ENCODE results near the gene TMPRSS2. TPM values are rescaled to one million over a fixed set of nuclear protein-coding genes. Genes with fewer than 3 reads are reported as not detected.
"Not testable (repeated sequence)": the region's sequence is repeated elsewhere in the genome, so short reads cannot be mapped to it uniquely, and the experiment has no call there.

The TMPRSS2 gene
- total RNA-seq, 2 donors from 2014 or later, result not detected

DNA sequence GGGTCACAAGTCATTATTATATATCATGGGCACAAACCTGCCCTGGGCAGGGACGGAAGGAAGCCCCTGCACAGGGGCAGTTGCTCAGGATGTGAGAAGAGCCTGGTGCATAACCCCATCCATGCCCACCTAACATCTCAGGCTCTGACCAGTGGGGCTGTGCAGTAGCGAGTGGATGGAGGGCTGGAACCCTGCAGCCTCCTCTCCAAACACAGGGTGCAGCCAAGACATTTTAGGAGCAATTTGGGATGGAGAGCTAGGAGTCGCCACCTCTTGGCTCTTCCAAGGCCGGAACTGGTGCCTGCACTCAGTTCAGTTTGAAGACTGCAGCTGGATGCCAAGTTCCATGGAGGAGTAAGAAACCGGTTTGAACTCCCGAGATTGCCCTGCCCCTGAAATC, 79.1 kb downstream of the TMPRSS2 start:
- ATAC-seq (no peak), DNase-seq (ENCODE audit: low spot score in 2 of 2) (no peak)
- H3K27ac Mint-ChIP-seq, result peak overlapping the region in 1 of 2 donors; percentile 94
- peaks cover 10 to 71% of the 10 kb centered on the region in 2 donors for H3K36me3 Mint-ChIP-seq
- no peaks in the 10 kb centered on the region for H3K9me3 Mint-ChIP-seq

DNA sequence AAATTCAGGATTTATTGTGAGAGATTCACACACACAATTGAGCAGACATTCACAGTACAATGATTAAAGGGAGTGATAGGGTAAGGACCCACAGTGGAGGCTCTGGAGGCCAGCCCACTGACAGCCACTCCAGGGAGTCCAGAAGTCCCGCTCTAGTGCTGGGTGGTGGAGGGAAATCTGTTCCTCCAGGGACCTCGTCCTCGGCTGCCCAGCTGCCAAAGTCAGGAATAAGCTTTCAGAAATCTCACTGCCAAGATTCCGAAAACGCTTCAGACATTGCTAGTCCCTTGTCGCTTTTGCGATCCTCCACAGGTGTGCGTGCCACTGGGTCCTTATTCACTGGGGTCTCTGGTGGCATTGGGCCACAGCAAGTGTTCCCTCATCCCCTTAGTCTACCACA, 79.6 kb downstream of the TMPRSS2 start:
- ATAC-seq (no peak), DNase-seq (ENCODE audit: low spot score in 2 of 2) (no peak)
- peaks cover 8 to 66% of the 10 kb centered on the region in 2 donors for H3K36me3 Mint-ChIP-seq
- peak overlapping the region in 1 of 2 donors; percentile 94 for H3K27ac Mint-ChIP-seq
- peaks cover 0 to 3% of the 10 kb centered on the region in 2 donors for H3K9me3 Mint-ChIP-seq

DNA sequence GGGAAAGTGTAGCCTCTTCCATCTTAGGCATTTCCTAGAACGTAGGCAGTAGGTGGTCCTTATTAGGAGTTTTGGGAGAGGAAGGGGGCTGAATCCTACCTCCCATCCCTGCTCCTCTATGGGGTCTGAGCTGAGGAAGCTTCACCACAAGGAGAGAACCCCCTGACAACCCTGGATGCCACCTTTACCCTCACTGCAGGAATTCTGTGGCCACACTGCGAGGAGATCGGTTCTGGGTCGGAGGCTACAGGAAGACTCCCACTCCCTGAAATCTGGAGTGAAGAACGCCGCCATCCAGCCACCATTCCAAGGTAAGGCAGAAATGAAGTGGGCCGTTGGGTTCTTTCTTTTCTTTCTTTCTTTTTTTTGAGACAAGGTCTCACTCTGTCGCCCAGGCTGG, 80.4 kb downstream of the TMPRSS2 start:
- Mint-ChIP-seq H3K27ac (peak overlapping the region in 1 of 2 donors; percentile 94), H3K36me3 (peaks cover under 1 to 59% of the 10 kb centered on the region in 2 donors), H3K9me3 (peaks cover 0 to 4% of the 10 kb centered on the region in 2 donors)
- ATAC-seq (no peak), DNase-seq (ENCODE audit: low spot score in 2 of 2) (no peak)

DNA sequence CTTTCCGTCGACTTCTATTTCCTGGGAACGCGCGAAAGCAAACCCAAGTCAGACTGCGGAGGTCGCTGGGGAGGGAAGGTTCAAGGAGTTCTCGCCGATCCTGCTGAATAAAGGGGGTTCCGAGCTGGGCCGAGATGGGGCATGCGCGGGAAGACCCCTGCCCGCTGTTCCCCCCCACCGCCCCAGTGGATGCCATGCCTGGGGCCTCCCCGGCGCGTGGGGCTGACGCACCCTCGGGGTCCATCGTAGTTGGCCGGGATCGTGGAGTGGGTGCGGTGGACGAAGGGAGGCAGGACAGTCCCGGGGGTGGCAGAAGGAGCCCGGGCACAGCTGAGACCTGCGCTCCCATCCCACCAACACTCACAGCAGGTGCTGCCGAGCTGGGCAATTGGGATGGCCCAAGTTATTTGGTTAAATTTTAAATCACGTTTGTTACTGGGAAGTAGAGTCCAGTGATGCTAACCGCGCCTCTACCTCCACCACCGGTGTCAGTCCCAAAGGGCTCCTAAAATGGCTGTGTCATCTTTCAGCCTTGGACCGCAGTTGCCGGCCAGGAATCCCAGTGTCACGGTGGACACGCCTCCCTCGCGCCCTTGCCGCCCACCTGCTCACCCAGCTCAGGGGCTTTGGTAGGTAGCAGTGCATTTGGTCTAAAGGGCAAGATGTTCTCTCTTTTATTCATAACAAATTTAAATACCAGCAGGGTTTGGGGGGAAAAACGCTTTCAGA, 81.1 kb downstream of the TMPRSS2 start:
- H3K27ac Mint-ChIP-seq, result peak overlapping the region; percentile 93 to 94
- peaks cover 0 to 57% of the 10 kb centered on the region in 2 donors for H3K36me3 Mint-ChIP-seq
- DNase-seq (ENCODE audit: low spot score in 2 of 2) (peak in 1 of 2 donors; percentile 26), ATAC-seq (no peak)
- peaks cover 0 to 4% of the 10 kb centered on the region in 2 donors for H3K9me3 Mint-ChIP-seq

DNA sequence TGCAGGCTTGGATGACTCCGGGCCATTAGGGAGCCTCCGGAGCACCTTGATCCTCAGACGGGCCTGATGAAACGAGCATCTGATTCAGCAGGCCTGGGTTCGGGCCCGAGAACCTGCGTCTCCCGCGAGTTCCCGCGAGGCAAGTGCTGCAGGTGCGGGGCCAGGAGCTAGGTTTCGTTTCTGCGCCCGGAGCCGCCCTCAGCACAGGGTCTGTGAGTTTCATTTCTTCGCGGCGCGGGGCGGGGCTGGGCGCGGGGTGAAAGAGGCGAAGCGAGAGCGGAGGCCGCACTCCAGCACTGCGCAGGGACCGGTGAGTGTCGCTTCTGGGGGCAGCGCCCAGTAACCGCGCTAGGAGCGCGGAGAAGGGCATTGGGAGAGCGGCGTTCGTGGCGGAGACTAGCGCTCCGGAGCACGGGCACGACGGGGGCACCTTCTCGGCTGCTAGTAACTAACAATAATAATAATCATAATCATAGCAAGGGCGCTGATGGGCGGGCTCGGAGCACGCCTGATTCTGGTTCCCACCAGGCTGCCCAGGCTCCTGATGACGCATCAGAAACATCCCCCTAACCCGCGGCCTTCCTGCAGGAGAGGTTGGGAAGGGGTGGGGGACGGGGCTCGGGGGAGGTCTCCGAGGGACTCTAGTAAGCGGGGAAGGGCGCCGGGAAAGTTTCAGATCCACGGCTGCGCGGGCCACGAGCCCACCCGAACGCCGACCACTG, 81.8 kb downstream of the TMPRSS2 start, which contains the start of gene MX1:
MX1 (plus strand) TSS at position 286 of the 722 bp plus-strand sequence. CDS start 5,832 bp downstream, outside the sequence.
- H3K27ac Mint-ChIP-seq, result peak within 1 kb of the TSS; percentile 93 to 100
- ATAC-seq (peak; percentile 96 to 99), DNase-seq (ENCODE audit: low spot score in 2 of 2) (peak; percentile 85 to 94)
- peaks cover 0 to 54% of the 10 kb centered on the region in 2 donors for H3K36me3 Mint-ChIP-seq
- peaks cover 0 to 4% of the 10 kb centered on the region in 2 donors for H3K9me3 Mint-ChIP-seq

GRCh38 chr21:41425588-41425953, 82.4 kb downstream of the TMPRSS2 start:
- peaks cover 0 to 52% of the 10 kb centered on the region in 2 donors for H3K36me3 Mint-ChIP-seq
- peaks cover 0 to 4% of the 10 kb centered on the region in 2 donors for H3K9me3 Mint-ChIP-seq
- peak in 1 of 2 donors; percentile 4 for ATAC-seq
- DNase-seq (ENCODE audit: low spot score in 2 of 2), result no peak
- peak overlapping the region; percentile 93 to 100 for H3K27ac Mint-ChIP-seq

GRCh38 chr21:41423305-41423636, 84.7 kb downstream of the TMPRSS2 start:
- H3K9me3 Mint-ChIP-seq; ATAC-seq; DNase-seq (ENCODE audit: low spot score in 2 of 2): not testable (repeated sequence)
- Mint-ChIP-seq H3K27ac (peak overlapping the region; percentile 11 to 74), H3K36me3 (peaks cover 0 to 32% of the 10 kb centered on the region in 2 donors)

GRCh38 chr21:41422546-41423304, 85.2 kb downstream of the TMPRSS2 start:
- Mint-ChIP-seq H3K27ac (peak overlapping the region; percentile 11 to 29), H3K36me3 (peaks cover 0 to 27% of the 10 kb centered on the region in 2 donors), H3K9me3 (peaks cover 0 to 6% of the 10 kb centered on the region in 2 donors)
- no peak for ATAC-seq
- DNase-seq (ENCODE audit: low spot score in 2 of 2), result no peak

- Mint-ChIP-seq H3K27ac (peak overlapping the region; percentile 87 to 97), H3K36me3 (peaks cover 0 to 15% of the 10 kb centered on the region in 2 donors), H3K9me3 (peaks cover 4 to 13% of the 10 kb centered on the region in 2 donors)
- not testable (repeated sequence) for ATAC-seq; DNase-seq (ENCODE audit: low spot score in 2 of 2)
Observed at GRCh38 chr21:41420998-41421397, 87.0 kb downstream of the TMPRSS2 start.

GRCh38 chr21:41419921-41420862, 87.8 kb downstream of the TMPRSS2 start:
- H3K27ac Mint-ChIP-seq, result peak overlapping the region; percentile 87 to 97
- peak; percentile 80 to 82 for ATAC-seq
- DNase-seq (ENCODE audit: low spot score in 2 of 2), result peak; percentile 38 to 63
- H3K36me3 Mint-ChIP-seq, result peaks cover 0 to 10% of the 10 kb centered on the region in 2 donors
- peaks cover 4 to 13% of the 10 kb centered on the region in 2 donors for H3K9me3 Mint-ChIP-seq

- ATAC-seq, result no peak
- H3K9me3 Mint-ChIP-seq, result peaks cover 6 to 16% of the 10 kb centered on the region in 2 donors
- DNase-seq (ENCODE audit: low spot score in 2 of 2), result no peak
- peak overlapping the region in 1 of 2 donors; percentile 58 for H3K27ac Mint-ChIP-seq
- peaks cover under 1 to 6% of the 10 kb centered on the region in 2 donors for H3K36me3 Mint-ChIP-seq
Observed at GRCh38 chr21:41418956-41419680, 88.8 kb downstream of the TMPRSS2 start.

DNA sequence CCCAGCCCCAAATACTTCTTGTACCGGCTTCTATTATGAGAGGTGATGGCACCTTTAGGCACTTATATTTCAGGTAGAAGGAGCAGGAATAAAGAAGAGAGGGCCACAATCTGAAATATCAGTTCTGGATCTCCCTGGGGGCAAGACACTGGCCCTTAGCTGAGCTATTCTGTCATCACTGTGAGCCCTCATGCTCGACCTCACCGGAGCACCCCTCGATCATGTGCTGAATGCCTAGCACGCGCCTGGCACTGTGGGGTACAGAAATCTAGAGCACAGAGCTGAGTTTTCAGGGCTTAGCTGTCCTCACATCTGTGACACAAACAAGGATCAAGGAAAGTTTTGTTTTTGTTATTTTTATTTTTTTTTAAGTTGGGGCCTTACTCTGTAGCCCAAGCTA, 89.6 kb downstream of the TMPRSS2 start:
- H3K27ac Mint-ChIP-seq, result no peak overlapping the region
- no peak for DNase-seq (ENCODE audit: low spot score in 2 of 2)
- H3K36me3 Mint-ChIP-seq, result peaks cover 6 to 7% of the 10 kb centered on the region in 2 donors
- H3K9me3 Mint-ChIP-seq, result peaks cover 10 to 18% of the 10 kb centered on the region in 2 donors
- ATAC-seq, result no peak

DNA sequence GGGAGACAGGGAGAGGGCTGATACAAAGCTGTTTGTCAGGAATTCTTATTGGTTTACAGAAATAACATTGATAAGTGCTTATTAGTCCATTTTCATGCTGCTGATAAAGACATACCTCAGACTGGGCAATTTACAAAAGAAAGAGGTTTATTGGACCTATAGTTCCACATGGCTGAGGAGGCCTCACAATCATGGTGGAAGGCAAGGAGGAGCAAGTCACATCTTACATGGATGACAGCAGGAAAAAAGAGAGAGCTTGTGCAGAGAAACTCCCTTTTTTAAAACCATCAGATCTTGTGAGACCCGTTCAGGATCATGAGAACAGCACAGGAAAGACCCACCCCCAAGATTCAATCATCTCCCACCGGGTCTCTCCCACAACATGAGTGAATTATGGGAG, 90.5 kb downstream of the TMPRSS2 start:
- not testable (repeated sequence) for ATAC-seq

More for the DNA sequence above, 90.5 kb downstream of the TMPRSS2 start:
- H3K36me3 Mint-ChIP-seq, result peaks cover 5 to 15% of the 10 kb centered on the region in 2 donors
- not testable (repeated sequence) for DNase-seq (ENCODE audit: low spot score in 2 of 2)
- peak overlapping the region in 1 of 2 donors; percentile 25 for H3K27ac Mint-ChIP-seq
- peaks cover 15 to 26% of the 10 kb centered on the region in 2 donors for H3K9me3 Mint-ChIP-seq

Measured in activated naive CD4-positive, alpha-beta T cell treated with anti-CD3 and anti-CD28 coated beads, Interleukin-2, amount 50 U/mL, for 72 hours (primary cell).